Panc1 (cell line): ENCODE results near the gene ARMCX4. TPM values are rescaled to one million over a fixed set of nuclear protein-coding genes. Genes with fewer than 3 reads are reported as not detected.

Experiments
- ATAC-seq: fragments of 200-7000 bp; cut with Tn5 transposase; 2 replicates; pipeline ENCODE4 v1.9.1; 2020; ENCODE audit warnings: mild to moderate bottlenecking, moderate library complexity
- BruUV-seq: library from RNA; stranded (reverse); fragments of 400-500 nt; replicated peaks from 2 replicates; lab custom pipeline; 2021; lab: Mats Ljungman, UMichigan
- CTCF ChIA-PET: fragments of 300-600 bp; sonication (Branson Sonifier 250); formaldehyde crosslinking; loops from one replicate; lab custom pipeline; 2022; ENCODE audit warnings: antibody characterized with exemption; lab: Charles Lee
- POLR2A ChIA-PET: fragments of 300-600 bp; sonication (Branson Sonifier 250); formaldehyde crosslinking; loops from one replicate; lab custom pipeline; 2022; ENCODE audit warnings: antibody characterized with exemption; lab: Charles Lee
- DNase-seq: peaks from one replicate; pipeline ENCODE4 v3.0.0-alpha.2; 2010; ENCODE audit warnings: low read depth, low spot score
- H3K27ac ChIP-seq: 2 replicates; pipeline ENCODE4 v1.5.1; 2011; ENCODE audit warnings: mild to moderate bottlenecking, low read length, inconsistent platforms
- H3K27me3 ChIP-seq: fragments of 200-500 bp; sonication (Bioruptor generic); 2 replicates; pipeline ENCODE4 v1.6.0; 2014; ENCODE audit warnings: low read length, inconsistent platforms; ENCODE audit not compliant: control insufficient read depth, insufficient read depth
- H3K36me3 ChIP-seq: fragments of 200-500 bp; sonication (Bioruptor generic); 2 replicates; pipeline ENCODE4 v1.5.1; 2014; ENCODE audit warnings: inconsistent platforms, mild to moderate bottlenecking, low read length, moderate library complexity; ENCODE audit not compliant: control insufficient read depth, insufficient read depth
- H3K4me1 ChIP-seq: 2 replicates; pipeline ENCODE4 v1.5.1; 2011; ENCODE audit warnings: inconsistent platforms, mild to moderate bottlenecking, low read length, moderate library complexity; ENCODE audit not compliant: control insufficient read depth, insufficient read depth
- H3K4me3 ChIP-seq, 2 experiments: 2 replicates each; pipeline ENCODE4 v1.5.1; 2011 to 2012; ENCODE audit warnings: low read depth in 2 of 2, low read length in 2 of 2, mild to moderate bottlenecking in 2 of 2, inconsistent platforms in 1 of 2, moderate library complexity in 1 of 2
- H3K9me3 ChIP-seq: fragments of 200-500 bp; sonication (Bioruptor generic); 2 replicates; pipeline ENCODE4 v1.5.1; 2014; ENCODE audit warnings: low read depth, mild to moderate bottlenecking, inconsistent platforms, low read length, moderate library complexity; ENCODE audit not compliant: control insufficient read depth, insufficient read depth
- CTCF ChIP-seq: fragments of 450-650 bp; IDR thresholded peaks from 2 replicates; pipeline ENCODE4 v1.5.1; 2017; ENCODE audit warnings: mild to moderate bottlenecking
- POLR2AphosphoS5 ChIP-seq: IDR thresholded peaks from 2 replicates; pipeline ENCODE4 v1.6.1; 2012; ENCODE audit warnings: mild to moderate bottlenecking, low read depth, low read length, moderate library complexity
- SIN3A ChIP-seq: IDR thresholded peaks from 2 replicates; pipeline ENCODE4 v1.6.1; 2012; ENCODE audit warnings: low read depth, mild to moderate bottlenecking, low read length, moderate library complexity, borderline replicate concordance; ENCODE audit not compliant: insufficient read depth
- TCF7L2 ChIP-seq: IDR thresholded peaks from 2 replicates; pipeline ENCODE4 v1.6.1; 2011; ENCODE audit warnings: mild to moderate bottlenecking, low read depth, low read length, inconsistent platforms
- in situ Hi-C: cut with HindIII; loops from 2 replicates; pipeline ENCODE4 v1.10.0; 2016; ENCODE audit warnings: low sequenced_read_pairs, low pct_unique_long_range_greater_than_20kb
- intact Hi-C: fragments of 100-400 bp; cut with micrococcal nuclease; formaldehyde crosslinking; loops from one replicate; pipeline ENCODE4 v1.10.0; 2022; ENCODE audit not compliant: unreplicated experiment
- total RNA-seq: library from RNA; stranded (reverse); gene quantifications from one replicate; pipeline ENCODE4 v1.2.1, GENCODE V29; 2021; ENCODE audit not compliant: unreplicated experiment
- TF ChIP-seq, protein P1 (sequence below), 2 experiments: IDR thresholded peaks; 2 replicates each; pipeline ENCODE4 v1.6.1; 2011 to 2012; ENCODE audit warnings: low read depth in 2 of 2, control low read depth in 1 of 2, low read length in 1 of 2, mild to moderate bottlenecking in 1 of 2, moderate library complexity in 1 of 2; ENCODE audit not compliant: insufficient read depth in 1 of 2

Gene ARMCX4
- total RNA-seq, 1 experiment from 2014 or later = 5.0 TPM

- Histone ChIP-seq H3K27me3 (no peaks in the 10 kb centered on the region; the same call in 1 of the 2 replicates), H3K4me1 (no peaks in the 10 kb centered on the region), H3K27ac (no peak overlapping the region), H3K4me3 (no peak overlapping the region), H3K36me3 (no peaks in the 10 kb centered on the region), H3K9me3 (no peaks in the 10 kb centered on the region)
- ChIA-PET CTCF (no interaction called here), POLR2A (no interaction called here)
- DNase-seq = no peak
- intact Hi-C loops = no loop called here
- in situ Hi-C loops = no loop called here
- ATAC-seq = no peak
- BruUV-seq = no TSS peak
- TF ChIP-seq CTCF = no peak
- no peak for TF ChIP-seq TCF7L2
- TF ChIP-seq SIN3A = no peak
- TF ChIP-seq, protein P1, sequence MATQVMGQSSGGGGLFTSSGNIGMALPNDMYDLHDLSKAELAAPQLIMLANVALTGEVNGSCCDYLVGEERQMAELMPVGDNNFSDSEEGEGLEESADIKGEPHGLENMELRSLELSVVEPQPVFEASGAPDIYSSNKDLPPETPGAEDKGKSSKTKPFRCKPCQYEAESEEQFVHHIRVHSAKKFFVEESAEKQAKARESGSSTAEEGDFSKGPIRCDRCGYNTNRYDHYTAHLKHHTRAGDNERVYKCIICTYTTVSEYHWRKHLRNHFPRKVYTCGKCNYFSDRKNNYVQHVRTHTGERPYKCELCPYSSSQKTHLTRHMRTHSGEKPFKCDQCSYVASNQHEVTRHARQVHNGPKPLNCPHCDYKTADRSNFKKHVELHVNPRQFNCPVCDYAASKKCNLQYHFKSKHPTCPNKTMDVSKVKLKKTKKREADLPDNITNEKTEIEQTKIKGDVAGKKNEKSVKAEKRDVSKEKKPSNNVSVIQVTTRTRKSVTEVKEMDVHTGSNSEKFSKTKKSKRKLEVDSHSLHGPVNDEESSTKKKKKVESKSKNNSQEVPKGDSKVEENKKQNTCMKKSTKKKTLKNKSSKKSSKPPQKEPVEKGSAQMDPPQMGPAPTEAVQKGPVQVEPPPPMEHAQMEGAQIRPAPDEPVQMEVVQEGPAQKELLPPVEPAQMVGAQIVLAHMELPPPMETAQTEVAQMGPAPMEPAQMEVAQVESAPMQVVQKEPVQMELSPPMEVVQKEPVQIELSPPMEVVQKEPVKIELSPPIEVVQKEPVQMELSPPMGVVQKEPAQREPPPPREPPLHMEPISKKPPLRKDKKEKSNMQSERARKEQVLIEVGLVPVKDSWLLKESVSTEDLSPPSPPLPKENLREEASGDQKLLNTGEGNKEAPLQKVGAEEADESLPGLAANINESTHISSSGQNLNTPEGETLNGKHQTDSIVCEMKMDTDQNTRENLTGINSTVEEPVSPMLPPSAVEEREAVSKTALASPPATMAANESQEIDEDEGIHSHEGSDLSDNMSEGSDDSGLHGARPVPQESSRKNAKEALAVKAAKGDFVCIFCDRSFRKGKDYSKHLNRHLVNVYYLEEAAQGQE (IDR thresholded peaks at IDR 0.05; ENCODE audit: insufficient read depth in 1 of 2, low read depth in 2 of 2, low read length in 1 of 2) = no peak
- TF ChIP-seq POLR2AphosphoS5 = no peak
These were observed 1.6 kb upstream of the ARMCX4 start for GRCh38 chrX:101483705-101484104.

DNA sequence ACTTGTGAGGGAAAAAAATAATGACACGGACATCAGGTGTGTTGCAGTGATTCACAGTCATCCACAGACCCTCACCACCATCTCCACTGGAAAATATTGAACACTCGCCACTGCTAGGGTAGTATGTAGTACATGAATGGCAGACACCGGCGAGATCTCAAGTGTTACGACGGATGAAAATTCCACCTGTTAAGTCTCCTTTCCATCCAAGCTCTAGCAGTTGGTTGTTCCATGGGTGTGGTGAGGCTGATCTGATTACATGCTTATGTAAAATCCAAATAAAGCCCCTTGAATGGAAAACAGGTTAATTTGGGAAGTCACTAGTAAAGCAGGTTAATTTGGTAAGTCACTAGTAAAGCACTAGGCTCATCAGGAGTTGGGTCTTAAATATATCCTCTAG, 1.1 kb upstream of the ARMCX4 start:
- Histone ChIP-seq H3K27me3 (no peaks in the 10 kb centered on the region; the same call in 1 of the 2 replicates), H3K27ac (no peak overlapping the region), H3K9me3 (no peaks in the 10 kb centered on the region), H3K4me1 (no peaks in the 10 kb centered on the region), H3K4me3 (no peak overlapping the region), H3K36me3 (no peaks in the 10 kb centered on the region)
- CTCF ChIA-PET = no interaction called here
- in situ Hi-C loops = no loop called here
- DNase-seq = no peak
- POLR2A ChIA-PET = no interaction called here
- TF ChIP-seq POLR2AphosphoS5 = no peak
- no peak for TF ChIP-seq TCF7L2
- TF ChIP-seq, protein P1 (IDR thresholded peaks at IDR 0.05; ENCODE audit: insufficient read depth in 1 of 2, low read depth in 2 of 2, low read length in 1 of 2) = no peak
- no peak for TF ChIP-seq CTCF
- no peak for TF ChIP-seq SIN3A
- intact Hi-C loops = no loop called here
- BruUV-seq = no TSS peak
- ATAC-seq = no peak
